ENCODE data around the gene KBTBD8. TPM values are rescaled to one million over a fixed set of nuclear protein-coding genes. Genes with fewer than 3 reads are reported as not detected.

The KBTBD8 gene
- total and polyA plus RNA-seq, 4 donors, result 0.08 to 14.2 (median 1.3) TPM

DNA sequence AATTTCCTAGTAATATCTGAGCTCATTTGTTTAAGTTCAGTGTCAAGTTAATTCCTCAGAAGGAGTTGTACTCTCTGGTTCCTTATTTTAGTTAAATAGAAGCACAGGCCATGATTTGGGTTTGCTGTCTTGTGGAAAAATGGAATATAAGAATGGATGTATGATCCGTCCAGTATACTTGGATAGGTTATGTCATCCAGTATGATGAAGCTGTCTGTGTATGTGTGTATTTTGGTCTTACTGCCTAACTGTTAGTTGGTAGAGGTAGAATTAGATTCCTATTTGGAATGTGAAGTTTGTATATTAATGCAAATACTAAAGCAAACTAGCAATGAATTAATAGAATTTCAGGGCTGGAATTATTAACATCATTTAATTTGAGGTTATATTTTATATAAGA is 7.9 kb downstream of the KBTBD8 start:
- Histone ChIP-seq H3K27me3 (ENCODE audit: control insufficient read depth in 4 of 4, insufficient read depth in 4 of 4, low read length in 3 of 4) (no peaks in the 10 kb centered on the region), H3K4me3 (ENCODE audit: low read depth in 1 of 3, low read length in 3 of 3) (no peak overlapping the region), H3K4me1 (ENCODE audit: control insufficient read depth in 4 of 4, insufficient read depth in 4 of 4, low read length in 3 of 4) (no peaks in the 10 kb centered on the region), H3K27ac (ENCODE audit: low read depth in 1 of 2, low read length in 2 of 2) (no peak overlapping the region), H3K36me3 (ENCODE audit: control insufficient read depth in 4 of 4, insufficient read depth in 3 of 4, low read depth in 1 of 4, low read length in 3 of 4) (peaks cover 0 to 4% (median 1%) of the 10 kb centered on the region in 4 donors), H3K9ac (ENCODE audit: low read depth in 1 of 2, low read length in 2 of 2) (no peak overlapping the region), H3K9me3 (ENCODE audit: control insufficient read depth in 4 of 4, low read length in 3 of 4) (no peaks in the 10 kb centered on the region)
- WGBS, result 96% methylated on average over 1 of the region's 1 CpG
- no peak for DNase-seq (ENCODE audit: low spot score)
- TF ChIP-seq YY1 (IDR thresholded peaks at IDR 0.05) (no peak), JUND (IDR thresholded peaks at IDR 0.05) (no peak), NR2F2 (IDR thresholded peaks at IDR 0.05) (no peak), GABPA (IDR thresholded peaks at IDR 0.05 in 1 of 2, conservative IDR thresholded peaks at IDR 0.05 in 1 of 2) (no peak), RXRA (IDR thresholded peaks at IDR 0.05) (no peak), HNF4A (conservative IDR thresholded peaks at IDR 0.05) (no peak), SP1 (IDR thresholded peaks at IDR 0.05) (no peak), FOXA2 (IDR thresholded peaks at IDR 0.05) (no peak), RAD21 (IDR thresholded peaks at IDR 0.05) (no peak), EGR1 (IDR thresholded peaks at IDR 0.05; ENCODE audit: low read depth in 2 of 2) (no peak), TAF1 (conservative IDR thresholded peaks at IDR 0.05) (no peak)
- TF ChIP-seq, protein P1, sequence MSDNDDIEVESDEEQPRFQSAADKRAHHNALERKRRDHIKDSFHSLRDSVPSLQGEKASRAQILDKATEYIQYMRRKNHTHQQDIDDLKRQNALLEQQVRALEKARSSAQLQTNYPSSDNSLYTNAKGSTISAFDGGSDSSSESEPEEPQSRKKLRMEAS (IDR thresholded peaks at IDR 0.05), result no peak
- TF ChIP-seq, protein P2, sequence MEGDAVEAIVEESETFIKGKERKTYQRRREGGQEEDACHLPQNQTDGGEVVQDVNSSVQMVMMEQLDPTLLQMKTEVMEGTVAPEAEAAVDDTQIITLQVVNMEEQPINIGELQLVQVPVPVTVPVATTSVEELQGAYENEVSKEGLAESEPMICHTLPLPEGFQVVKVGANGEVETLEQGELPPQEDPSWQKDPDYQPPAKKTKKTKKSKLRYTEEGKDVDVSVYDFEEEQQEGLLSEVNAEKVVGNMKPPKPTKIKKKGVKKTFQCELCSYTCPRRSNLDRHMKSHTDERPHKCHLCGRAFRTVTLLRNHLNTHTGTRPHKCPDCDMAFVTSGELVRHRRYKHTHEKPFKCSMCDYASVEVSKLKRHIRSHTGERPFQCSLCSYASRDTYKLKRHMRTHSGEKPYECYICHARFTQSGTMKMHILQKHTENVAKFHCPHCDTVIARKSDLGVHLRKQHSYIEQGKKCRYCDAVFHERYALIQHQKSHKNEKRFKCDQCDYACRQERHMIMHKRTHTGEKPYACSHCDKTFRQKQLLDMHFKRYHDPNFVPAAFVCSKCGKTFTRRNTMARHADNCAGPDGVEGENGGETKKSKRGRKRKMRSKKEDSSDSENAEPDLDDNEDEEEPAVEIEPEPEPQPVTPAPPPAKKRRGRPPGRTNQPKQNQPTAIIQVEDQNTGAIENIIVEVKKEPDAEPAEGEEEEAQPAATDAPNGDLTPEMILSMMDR (IDR thresholded peaks at IDR 0.05; ENCODE audit: low read depth, low read length, missing input control), result no peak
- TF ChIP-seq, protein P3, sequence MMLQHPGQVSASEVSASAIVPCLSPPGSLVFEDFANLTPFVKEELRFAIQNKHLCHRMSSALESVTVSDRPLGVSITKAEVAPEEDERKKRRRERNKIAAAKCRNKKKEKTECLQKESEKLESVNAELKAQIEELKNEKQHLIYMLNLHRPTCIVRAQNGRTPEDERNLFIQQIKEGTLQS (IDR thresholded peaks at IDR 0.05), result no peak
- TF ChIP-seq, protein P4, sequence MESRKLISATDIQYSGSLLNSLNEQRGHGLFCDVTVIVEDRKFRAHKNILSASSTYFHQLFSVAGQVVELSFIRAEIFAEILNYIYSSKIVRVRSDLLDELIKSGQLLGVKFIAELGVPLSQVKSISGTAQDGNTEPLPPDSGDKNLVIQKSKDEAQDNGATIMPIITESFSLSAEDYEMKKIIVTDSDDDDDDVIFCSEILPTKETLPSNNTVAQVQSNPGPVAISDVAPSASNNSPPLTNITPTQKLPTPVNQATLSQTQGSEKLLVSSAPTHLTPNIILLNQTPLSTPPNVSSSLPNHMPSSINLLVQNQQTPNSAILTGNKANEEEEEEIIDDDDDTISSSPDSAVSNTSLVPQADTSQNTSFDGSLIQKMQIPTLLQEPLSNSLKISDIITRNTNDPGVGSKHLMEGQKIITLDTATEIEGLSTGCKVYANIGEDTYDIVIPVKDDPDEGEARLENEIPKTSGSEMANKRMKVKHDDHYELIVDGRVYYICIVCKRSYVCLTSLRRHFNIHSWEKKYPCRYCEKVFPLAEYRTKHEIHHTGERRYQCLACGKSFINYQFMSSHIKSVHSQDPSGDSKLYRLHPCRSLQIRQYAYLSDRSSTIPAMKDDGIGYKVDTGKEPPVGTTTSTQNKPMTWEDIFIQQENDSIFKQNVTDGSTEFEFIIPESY (IDR thresholded peaks at IDR 0.05), result no peak
- TF ChIP-seq, protein P5, sequence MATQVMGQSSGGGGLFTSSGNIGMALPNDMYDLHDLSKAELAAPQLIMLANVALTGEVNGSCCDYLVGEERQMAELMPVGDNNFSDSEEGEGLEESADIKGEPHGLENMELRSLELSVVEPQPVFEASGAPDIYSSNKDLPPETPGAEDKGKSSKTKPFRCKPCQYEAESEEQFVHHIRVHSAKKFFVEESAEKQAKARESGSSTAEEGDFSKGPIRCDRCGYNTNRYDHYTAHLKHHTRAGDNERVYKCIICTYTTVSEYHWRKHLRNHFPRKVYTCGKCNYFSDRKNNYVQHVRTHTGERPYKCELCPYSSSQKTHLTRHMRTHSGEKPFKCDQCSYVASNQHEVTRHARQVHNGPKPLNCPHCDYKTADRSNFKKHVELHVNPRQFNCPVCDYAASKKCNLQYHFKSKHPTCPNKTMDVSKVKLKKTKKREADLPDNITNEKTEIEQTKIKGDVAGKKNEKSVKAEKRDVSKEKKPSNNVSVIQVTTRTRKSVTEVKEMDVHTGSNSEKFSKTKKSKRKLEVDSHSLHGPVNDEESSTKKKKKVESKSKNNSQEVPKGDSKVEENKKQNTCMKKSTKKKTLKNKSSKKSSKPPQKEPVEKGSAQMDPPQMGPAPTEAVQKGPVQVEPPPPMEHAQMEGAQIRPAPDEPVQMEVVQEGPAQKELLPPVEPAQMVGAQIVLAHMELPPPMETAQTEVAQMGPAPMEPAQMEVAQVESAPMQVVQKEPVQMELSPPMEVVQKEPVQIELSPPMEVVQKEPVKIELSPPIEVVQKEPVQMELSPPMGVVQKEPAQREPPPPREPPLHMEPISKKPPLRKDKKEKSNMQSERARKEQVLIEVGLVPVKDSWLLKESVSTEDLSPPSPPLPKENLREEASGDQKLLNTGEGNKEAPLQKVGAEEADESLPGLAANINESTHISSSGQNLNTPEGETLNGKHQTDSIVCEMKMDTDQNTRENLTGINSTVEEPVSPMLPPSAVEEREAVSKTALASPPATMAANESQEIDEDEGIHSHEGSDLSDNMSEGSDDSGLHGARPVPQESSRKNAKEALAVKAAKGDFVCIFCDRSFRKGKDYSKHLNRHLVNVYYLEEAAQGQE (IDR thresholded peaks at IDR 0.05), result no peak

DNA sequence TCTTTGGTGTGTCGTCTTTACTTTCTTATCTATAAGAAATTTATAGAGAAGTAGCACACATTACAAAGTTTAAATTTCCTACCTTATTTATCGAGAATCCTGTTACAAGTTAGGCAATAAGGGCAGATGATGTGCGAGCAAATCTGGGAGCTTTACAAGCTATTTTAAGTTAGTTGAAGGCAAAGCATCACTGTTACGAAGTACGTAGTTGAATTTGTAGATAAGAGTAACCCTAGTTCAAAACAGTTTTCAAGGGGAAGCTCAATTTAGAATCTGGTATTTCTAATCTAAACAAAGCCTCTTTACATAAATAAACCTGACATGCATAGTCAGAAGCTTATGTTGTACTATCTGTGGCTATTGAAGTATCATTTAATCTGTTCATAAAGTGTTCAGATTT is 8.4 kb downstream of the KBTBD8 start:
- no peak overlapping the region for H3K27ac ChIP-seq (ENCODE audit: low read depth in 1 of 2, low read length in 2 of 2)
- peaks cover 0 to 4% (median 1%) of the 10 kb centered on the region in 4 donors for H3K36me3 ChIP-seq (ENCODE audit: control insufficient read depth in 4 of 4, insufficient read depth in 3 of 4, low read depth in 1 of 4, low read length in 3 of 4)
- WGBS, result 86% methylated on average over 5 of the region's 5 CpGs
- H3K9ac ChIP-seq (ENCODE audit: low read depth in 1 of 2, low read length in 2 of 2), result no peak overlapping the region
- no peak for DNase-seq (ENCODE audit: low spot score)
- H3K4me1 ChIP-seq (ENCODE audit: control insufficient read depth in 4 of 4, insufficient read depth in 4 of 4, low read length in 3 of 4), result no peaks in the 10 kb centered on the region
- no peaks in the 10 kb centered on the region for H3K27me3 ChIP-seq (ENCODE audit: control insufficient read depth in 4 of 4, insufficient read depth in 4 of 4, low read length in 3 of 4)
- H3K9me3 ChIP-seq (ENCODE audit: control insufficient read depth in 4 of 4, low read length in 3 of 4), result no peaks in the 10 kb centered on the region
- no peak overlapping the region for H3K4me3 ChIP-seq (ENCODE audit: low read depth in 1 of 3, low read length in 3 of 3)
- TF ChIP-seq, protein P1 (IDR thresholded peaks at IDR 0.05), result no peak
- no peak for TF ChIP-seq TAF1 (conservative IDR thresholded peaks at IDR 0.05)
- no peak for TF ChIP-seq FOXA1 (IDR thresholded peaks at IDR 0.05)
- no peak for TF ChIP-seq SP1 (IDR thresholded peaks at IDR 0.05)
- TF ChIP-seq, protein P4 (IDR thresholded peaks at IDR 0.05), result no peak
- no peak for TF ChIP-seq HNF4A (conservative IDR thresholded peaks at IDR 0.05)
- TF ChIP-seq RXRA (IDR thresholded peaks at IDR 0.05), result no peak
- TF ChIP-seq EGR1 (IDR thresholded peaks at IDR 0.05; ENCODE audit: low read depth in 2 of 2), result no peak
- TF ChIP-seq, protein P2 (IDR thresholded peaks at IDR 0.05; ENCODE audit: low read depth, low read length, missing input control), result no peak
- TF ChIP-seq RAD21 (IDR thresholded peaks at IDR 0.05), result no peak
